KMS-11 (cell line): Measurements from ENCODE around the gene MAPK11.

Experiments used
- H2AFZ ChIP-seq: fragments of 200-600 bp; sonication (generic); 2 replicates; pipeline ENCODE4 v1.6.1; 2016; ENCODE audit warnings: antibody characterized with exemption, mixed run types, low read depth
- H3K27ac ChIP-seq: fragments of 200-600 bp; sonication (generic); 2 replicates; pipeline ENCODE4 v1.6.1; 2016; ENCODE audit warnings: mild to moderate bottlenecking, mixed run types
- H3K27me3 ChIP-seq: fragments of 200-600 bp; sonication (generic); 2 replicates; pipeline ENCODE4 v1.6.1; 2017; ENCODE audit warnings: mild to moderate bottlenecking, low read depth, mixed run types, moderate library complexity; ENCODE audit not compliant: insufficient read depth
- H3K36me3 ChIP-seq: fragments of 200-600 bp; sonication (generic); 2 replicates; pipeline ENCODE4 v1.6.1; 2017; ENCODE audit warnings: mild to moderate bottlenecking, mixed run types; ENCODE audit not compliant: insufficient read depth
- H3K4me1 ChIP-seq: fragments of 200-600 bp; sonication (generic); 2 replicates; pipeline ENCODE4 v1.6.1; 2016; ENCODE audit warnings: mild to moderate bottlenecking, low read depth, mixed run types; ENCODE audit not compliant: poor library complexity, severe bottlenecking
- H3K4me2 ChIP-seq: fragments of 200-600 bp; sonication (generic); 2 replicates; pipeline ENCODE4 v1.7.0; 2016; ENCODE audit warnings: mild to moderate bottlenecking, mixed run types
- H3K4me3 ChIP-seq: fragments of 200-600 bp; sonication (generic); IDR thresholded peaks from 2 replicates; pipeline ENCODE4 v1.6.1; 2017; ENCODE audit warnings: low read depth, low read length, mixed read lengths; ENCODE audit not compliant: insufficient read depth
- H3K79me2 ChIP-seq: fragments of 200-600 bp; sonication (generic); 2 replicates; pipeline ENCODE4 v1.6.1; 2016; ENCODE audit warnings: low read depth, mixed run types; ENCODE audit not compliant: insufficient read depth
- H3K9ac ChIP-seq: fragments of 200-600 bp; sonication (generic); 2 replicates; pipeline ENCODE4 v1.6.1; 2016; ENCODE audit warnings: mild to moderate bottlenecking, mixed run types
- H4K20me1 ChIP-seq: fragments of 200-600 bp; sonication (generic); 2 replicates; pipeline ENCODE4 v1.6.1; 2016; ENCODE audit warnings: mild to moderate bottlenecking, mixed run types; ENCODE audit not compliant: insufficient read depth
- TF ChIP-seq, protein P1 (sequence below): fragments of 200-600 bp; sonication (generic); conservative IDR thresholded peaks from 2 replicates; pipeline ENCODE4 v1.6.1; 2017; ENCODE audit warnings: low read depth, mild to moderate bottlenecking, antibody characterized with exemption, low read length, moderate library complexity, mixed read lengths

Gene MAPK11

DNA sequence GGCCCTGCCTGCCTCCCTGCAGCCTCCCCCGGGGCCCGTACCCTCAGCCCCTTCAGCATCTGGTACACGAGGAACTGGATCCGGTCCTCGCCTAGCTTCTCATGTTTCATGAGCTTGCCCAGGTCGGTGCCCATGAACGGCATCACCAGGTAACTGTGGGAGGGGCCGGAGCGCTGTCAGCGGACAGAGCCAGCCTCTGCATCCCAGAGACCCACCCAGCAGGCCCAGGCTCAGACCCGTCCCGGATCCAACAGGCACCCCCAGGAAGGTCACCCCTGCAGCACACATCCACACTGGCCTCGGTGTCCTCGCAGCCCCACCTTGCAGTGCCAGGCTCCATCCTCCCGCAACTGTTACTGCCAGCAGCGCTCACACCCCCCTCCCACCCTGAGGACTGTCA lies 13.1 kb downstream of the MAPK11 start:
- Histone ChIP-seq H3K79me2 (no peaks in the 10 kb centered on the region), H3K4me2 (no peak overlapping the region), H3K4me3 (no peak overlapping the region), H4K20me1 (no peaks in the 10 kb centered on the region), H3K27ac (no peak overlapping the region), H3K36me3 (no peaks in the 10 kb centered on the region), H3K27me3 (no peaks in the 10 kb centered on the region), H3K9ac (no peak overlapping the region), H3K4me1 (peaks cover 2% of the 10 kb centered on the region), H2AFZ (no peak overlapping the region)
- TF ChIP-seq, protein P1, sequence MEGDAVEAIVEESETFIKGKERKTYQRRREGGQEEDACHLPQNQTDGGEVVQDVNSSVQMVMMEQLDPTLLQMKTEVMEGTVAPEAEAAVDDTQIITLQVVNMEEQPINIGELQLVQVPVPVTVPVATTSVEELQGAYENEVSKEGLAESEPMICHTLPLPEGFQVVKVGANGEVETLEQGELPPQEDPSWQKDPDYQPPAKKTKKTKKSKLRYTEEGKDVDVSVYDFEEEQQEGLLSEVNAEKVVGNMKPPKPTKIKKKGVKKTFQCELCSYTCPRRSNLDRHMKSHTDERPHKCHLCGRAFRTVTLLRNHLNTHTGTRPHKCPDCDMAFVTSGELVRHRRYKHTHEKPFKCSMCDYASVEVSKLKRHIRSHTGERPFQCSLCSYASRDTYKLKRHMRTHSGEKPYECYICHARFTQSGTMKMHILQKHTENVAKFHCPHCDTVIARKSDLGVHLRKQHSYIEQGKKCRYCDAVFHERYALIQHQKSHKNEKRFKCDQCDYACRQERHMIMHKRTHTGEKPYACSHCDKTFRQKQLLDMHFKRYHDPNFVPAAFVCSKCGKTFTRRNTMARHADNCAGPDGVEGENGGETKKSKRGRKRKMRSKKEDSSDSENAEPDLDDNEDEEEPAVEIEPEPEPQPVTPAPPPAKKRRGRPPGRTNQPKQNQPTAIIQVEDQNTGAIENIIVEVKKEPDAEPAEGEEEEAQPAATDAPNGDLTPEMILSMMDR: no peak

DNA sequence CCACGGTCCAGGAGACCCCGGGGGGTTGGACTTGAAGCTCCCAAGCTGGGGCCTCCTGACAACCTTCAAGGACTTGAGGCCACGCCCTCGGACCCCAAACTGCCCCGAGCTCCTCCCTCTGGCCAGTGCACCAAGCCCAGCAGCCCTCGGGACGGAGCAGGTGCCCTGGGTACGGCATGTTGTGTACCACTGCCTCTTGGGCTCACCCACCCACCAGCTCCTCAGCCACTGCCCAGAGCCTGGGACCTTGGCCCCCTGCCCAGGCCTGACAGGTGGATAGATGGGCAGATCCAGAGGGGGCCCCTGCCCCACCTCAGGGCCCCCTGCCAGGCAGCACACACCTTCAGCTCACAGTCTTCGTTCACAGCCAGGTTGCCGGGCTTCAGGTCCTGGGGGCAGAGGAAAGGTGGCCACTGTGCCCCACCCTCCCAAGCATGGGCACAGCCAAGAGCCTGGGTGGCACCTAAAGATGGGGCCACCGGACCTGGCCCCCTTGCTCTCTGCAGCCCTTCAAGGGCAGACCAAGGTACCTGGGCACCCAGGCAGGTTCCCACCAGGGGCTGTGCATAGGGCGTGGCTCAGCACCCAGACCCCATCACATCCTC lies 13.8 kb downstream of the MAPK11 start:
- Histone ChIP-seq H2AFZ (no peak overlapping the region), H3K79me2 (no peaks in the 10 kb centered on the region), H3K9ac (no peak overlapping the region), H3K4me3 (no peak overlapping the region), H3K27ac (no peak overlapping the region), H3K36me3 (no peaks in the 10 kb centered on the region), H3K27me3 (no peaks in the 10 kb centered on the region), H4K20me1 (no peaks in the 10 kb centered on the region), H3K4me2 (no peak overlapping the region), H3K4me1 (no peaks in the 10 kb centered on the region)
- TF ChIP-seq, protein P1: no peak

GRCh38 chr22:50255607-50256006 lies 14.6 kb downstream of the MAPK11 start:
- Histone ChIP-seq H3K9ac (no peak overlapping the region), H3K4me1 (no peaks in the 10 kb centered on the region), H3K27ac (no peak overlapping the region), H3K36me3 (no peaks in the 10 kb centered on the region), H3K4me3 (no peak overlapping the region), H3K79me2 (no peaks in the 10 kb centered on the region), H2AFZ (no peak overlapping the region), H3K27me3 (no peaks in the 10 kb centered on the region), H4K20me1 (no peaks in the 10 kb centered on the region), H3K4me2 (no peak overlapping the region)
- TF ChIP-seq, protein P1: no peak

DNA sequence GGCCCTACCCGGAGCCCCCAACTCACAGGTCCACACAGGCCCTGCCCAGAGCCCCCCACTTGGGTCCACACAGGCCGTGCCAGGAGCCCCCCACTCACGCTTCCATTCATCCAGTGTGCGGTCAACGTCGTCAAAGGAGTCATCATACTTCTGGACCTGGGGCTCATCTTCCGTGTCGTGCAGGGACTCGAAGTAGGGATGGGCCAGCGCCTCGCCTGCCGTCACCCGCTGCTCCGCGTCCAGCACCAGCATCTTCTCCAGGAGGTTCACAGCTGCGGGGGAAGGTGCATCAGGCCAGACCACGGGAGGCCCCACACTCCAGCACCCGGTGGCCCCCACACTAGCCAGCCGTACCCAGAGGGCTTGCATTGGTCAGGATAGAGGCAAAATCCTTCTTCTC lies 15.1 kb downstream of the MAPK11 start:
- Histone ChIP-seq H2AFZ (no peak overlapping the region), H3K36me3 (no peaks in the 10 kb centered on the region), H3K27ac (no peak overlapping the region), H3K27me3 (no peaks in the 10 kb centered on the region), H3K4me2 (no peak overlapping the region), H3K4me1 (no peaks in the 10 kb centered on the region), H3K79me2 (no peaks in the 10 kb centered on the region), H4K20me1 (no peaks in the 10 kb centered on the region), H3K9ac (no peak overlapping the region), H3K4me3 (no peak overlapping the region)
- TF ChIP-seq, protein P1: no peak
